ENCODE measurements around the gene CYP27B1.

The CYP27B1 gene

GRCh38 chr12:57781244-57781643 lies 14.4 kb upstream of the CYP27B1 start:
- TF ChIP-seq TAF1 (IDR thresholded peaks at IDR 0.05; ENCODE audit: borderline replicate concordance, insufficient read depth, low read length): no peak
- TF ChIP-seq REST (IDR thresholded peaks at IDR 0.05; ENCODE audit: insufficient read depth in 1 of 2, low read depth in 2 of 2, low read length in 2 of 2): no peak
- no peak for TF ChIP-seq FOXP2 (optimal IDR thresholded peaks at IDR 0.05; ENCODE audit: borderline replicate concordance, extremely low read depth, extremely low read length, insufficient read depth)
- no peak for TF ChIP-seq POLR2AphosphoS5 (IDR thresholded peaks at IDR 0.05; ENCODE audit: low read depth, low read length)
- no peak for TF ChIP-seq SIN3A (IDR thresholded peaks at IDR 0.05; ENCODE audit: borderline replicate concordance, insufficient read depth, low read length)

- no peak for TF ChIP-seq POLR2AphosphoS5 (IDR thresholded peaks at IDR 0.05; ENCODE audit: low read depth, low read length)
- no peak for TF ChIP-seq TAF1 (IDR thresholded peaks at IDR 0.05; ENCODE audit: borderline replicate concordance, insufficient read depth, low read length)
- TF ChIP-seq REST (IDR thresholded peaks at IDR 0.05; ENCODE audit: insufficient read depth in 1 of 2, low read depth in 2 of 2, low read length in 2 of 2): no peak
- no peak for TF ChIP-seq SIN3A (IDR thresholded peaks at IDR 0.05; ENCODE audit: borderline replicate concordance, insufficient read depth, low read length)
- no peak for TF ChIP-seq FOXP2 (optimal IDR thresholded peaks at IDR 0.05; ENCODE audit: borderline replicate concordance, extremely low read depth, extremely low read length, insufficient read depth)
Observed at GRCh38 chr12:57780284-57780897, 13.5 kb upstream of the CYP27B1 start.

GRCh38 chr12:57779736-57780135 lies 12.9 kb upstream of the CYP27B1 start:
- no peak for TF ChIP-seq POLR2AphosphoS5 (IDR thresholded peaks at IDR 0.05; ENCODE audit: low read depth, low read length)
- no peak for TF ChIP-seq REST (IDR thresholded peaks at IDR 0.05; ENCODE audit: insufficient read depth in 1 of 2, low read depth in 2 of 2, low read length in 2 of 2)
- TF ChIP-seq SIN3A (IDR thresholded peaks at IDR 0.05; ENCODE audit: borderline replicate concordance, insufficient read depth, low read length): no peak
- TF ChIP-seq FOXP2 (optimal IDR thresholded peaks at IDR 0.05; ENCODE audit: borderline replicate concordance, extremely low read depth, extremely low read length, insufficient read depth): no peak
- TF ChIP-seq TAF1 (IDR thresholded peaks at IDR 0.05; ENCODE audit: borderline replicate concordance, insufficient read depth, low read length): no peak

GRCh38 chr12:57777911-57778310 lies 11.0 kb upstream of the CYP27B1 start:
- TF ChIP-seq POLR2AphosphoS5 (IDR thresholded peaks at IDR 0.05; ENCODE audit: low read depth, low read length) (no peak), FOXP2 (optimal IDR thresholded peaks at IDR 0.05; ENCODE audit: borderline replicate concordance, extremely low read depth, extremely low read length, insufficient read depth) (no peak), TAF1 (IDR thresholded peaks at IDR 0.05; ENCODE audit: borderline replicate concordance, insufficient read depth, low read length) (no peak), SIN3A (IDR thresholded peaks at IDR 0.05; ENCODE audit: borderline replicate concordance, insufficient read depth, low read length) (no peak), REST (IDR thresholded peaks at IDR 0.05; ENCODE audit: insufficient read depth in 1 of 2, low read depth in 2 of 2, low read length in 2 of 2) (no peak)

Data from PFSK-1 (cell line).